Caco-2 (cell line): ENCODE results near the gene LEMD1. TPM values are rescaled to one million over a fixed set of nuclear protein-coding genes. Genes with fewer than 3 reads are reported as not detected.

Source experiments
- BruUV-seq: library from RNA; stranded (reverse); fragments of 400-500 nt; replicated peaks from 2 replicates; lab custom pipeline; 2021; lab: Mats Ljungman, UMichigan
- CTCF ChIA-PET: fragments of 300-600 bp; sonication (Branson Sonifier 250); formaldehyde crosslinking; loops from one replicate; lab custom pipeline; 2022; ENCODE audit warnings: antibody characterized with exemption; lab: Charles Lee
- POLR2A ChIA-PET: fragments of 300-600 bp; sonication (Branson Sonifier 250); formaldehyde crosslinking; loops from one replicate; lab custom pipeline; 2022; ENCODE audit warnings: antibody characterized with exemption; lab: Charles Lee
- DNase-seq, 2 experiments: peaks; one replicate each; pipeline versions ENCODE4 v3.0.0 to v3.0.0-alpha.2; 2020 to 2022
- H3K27me3 ChIP-seq: replicated peaks from 2 replicates; pipeline ENCODE4 v1.6.0; 2011; ENCODE audit warnings: low read length; ENCODE audit not compliant: control insufficient read depth, insufficient read depth
- H3K36me3 ChIP-seq: 2 replicates; pipeline ENCODE4 v1.5.1; 2011; ENCODE audit warnings: low read length; ENCODE audit not compliant: control insufficient read depth, insufficient read depth
- H3K4me1 ChIP-seq: fragments of 250-450 bp; sonication (Bioruptor Pico); 2 replicates; pipeline ENCODE4 v1.5.1; 2020; ENCODE audit warnings: mild to moderate bottlenecking
- H3K4me3 ChIP-seq: 2 replicates; pipeline ENCODE4 v1.5.1; 2011; ENCODE audit warnings: low read depth, mild to moderate bottlenecking, control low read depth, low read length
- H3K9me3 ChIP-seq: fragments of 250-450 bp; sonication (Bioruptor Pico); 2 replicates; pipeline ENCODE4 v1.5.1; 2020; ENCODE audit warnings: mild to moderate bottlenecking, moderate library complexity
- H3K27ac Mint-ChIP-seq: one replicate; pipeline ENCODE4 v1.8.0; 2022; ENCODE audit warnings: mixed read lengths; ENCODE audit not compliant: unreplicated experiment
- H3K27me3 Mint-ChIP-seq: one replicate; pipeline ENCODE4 v1.8.0; 2022; ENCODE audit warnings: mixed read lengths; ENCODE audit not compliant: insufficient read depth, unreplicated experiment
- H3K36me3 Mint-ChIP-seq: one replicate; pipeline ENCODE4 v1.8.0; 2022; ENCODE audit warnings: mild to moderate bottlenecking, mixed read lengths; ENCODE audit not compliant: insufficient read depth, unreplicated experiment
- H3K4me1 Mint-ChIP-seq: one replicate; pipeline ENCODE4 v1.8.0; 2022; ENCODE audit warnings: low read depth, mixed read lengths; ENCODE audit not compliant: unreplicated experiment
- H3K4me3 Mint-ChIP-seq: one replicate; pipeline ENCODE4 v1.8.0; 2022; ENCODE audit warnings: mild to moderate bottlenecking, moderate library complexity, mixed read lengths; ENCODE audit not compliant: unreplicated experiment
- H3K9me3 Mint-ChIP-seq: one replicate; pipeline ENCODE4 v1.8.0; 2022; ENCODE audit warnings: mixed read lengths; ENCODE audit not compliant: unreplicated experiment
- intact Hi-C: fragments of 100-400 bp; cut with micrococcal nuclease; formaldehyde crosslinking; loops from one replicate; pipeline ENCODE4 v1.10.0; 2022; ENCODE audit not compliant: unreplicated experiment
- total RNA-seq: library from RNA; stranded (reverse); gene quantifications from 2 replicates; pipeline ENCODE4 v1.2.3, GENCODE V29; 2022
- TF ChIP-seq, protein P1 (sequence below), 2 experiments: fragments of 200-600 bp in 1 of 2; IDR thresholded peaks; 1 replicate in 1 of 2; 2 replicates in 1 of 2; pipeline versions ENCODE4 v1.5.1 to v1.8.0; 2011 to 2022; ENCODE audit warnings: antibody characterized with exemption in 1 of 2, control low read depth in 1 of 2, inconsistent platforms in 1 of 2, low read depth in 1 of 2, low read length in 1 of 2, mild to moderate bottlenecking in 1 of 2, moderate library complexity in 1 of 2; ENCODE audit not compliant: insufficient read depth in 1 of 2, severe bottlenecking in 1 of 2, unreplicated experiment in 1 of 2

Gene LEMD1
- total RNA-seq, 1 experiment from 2014 or later = not detected

DNA sequence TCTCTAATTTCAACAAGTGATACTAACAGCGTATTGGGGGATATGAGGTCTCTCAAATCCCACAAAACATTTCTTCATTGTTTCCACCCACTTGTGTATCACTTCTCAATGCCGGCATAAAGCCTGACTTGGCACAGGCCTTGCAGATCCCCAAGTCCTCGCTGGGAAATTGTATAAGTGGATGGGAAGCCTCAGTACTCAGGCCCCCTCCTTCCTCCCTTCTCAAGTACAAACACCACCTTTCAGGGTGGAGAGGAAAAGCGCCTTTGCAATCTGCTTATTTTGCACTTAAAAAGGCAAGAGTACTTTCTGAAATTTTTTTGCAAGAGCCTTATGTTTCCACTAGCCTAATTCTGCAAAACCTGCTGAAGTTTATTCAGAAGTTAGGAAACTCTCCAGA is 39.3 kb downstream of the LEMD1 start:
- ChIA-PET POLR2A (interaction anchor here (0.5 kb wide), 1 partner anchor 10 kb away, joined by 5 read pairs; no protein-coding TSS in a partner anchor), CTCF (no interaction called here)
- Histone ChIP-seq H3K4me1 (no peaks in the 10 kb centered on the region), H3K9me3 (no peaks in the 10 kb centered on the region), H3K27me3 (no peaks in the 10 kb centered on the region), H3K36me3 (no peaks in the 10 kb centered on the region), H3K4me3 (no peak overlapping the region)
- intact Hi-C loops = no loop called here
- H3K9me3 Mint-ChIP-seq = no peaks in the 10 kb centered on the region
- DNase-seq = no peak
- H3K27me3 Mint-ChIP-seq = peaks cover 7% of the 10 kb centered on the region
- no peak overlapping the region for H3K27ac Mint-ChIP-seq
- TF ChIP-seq, protein P1, sequence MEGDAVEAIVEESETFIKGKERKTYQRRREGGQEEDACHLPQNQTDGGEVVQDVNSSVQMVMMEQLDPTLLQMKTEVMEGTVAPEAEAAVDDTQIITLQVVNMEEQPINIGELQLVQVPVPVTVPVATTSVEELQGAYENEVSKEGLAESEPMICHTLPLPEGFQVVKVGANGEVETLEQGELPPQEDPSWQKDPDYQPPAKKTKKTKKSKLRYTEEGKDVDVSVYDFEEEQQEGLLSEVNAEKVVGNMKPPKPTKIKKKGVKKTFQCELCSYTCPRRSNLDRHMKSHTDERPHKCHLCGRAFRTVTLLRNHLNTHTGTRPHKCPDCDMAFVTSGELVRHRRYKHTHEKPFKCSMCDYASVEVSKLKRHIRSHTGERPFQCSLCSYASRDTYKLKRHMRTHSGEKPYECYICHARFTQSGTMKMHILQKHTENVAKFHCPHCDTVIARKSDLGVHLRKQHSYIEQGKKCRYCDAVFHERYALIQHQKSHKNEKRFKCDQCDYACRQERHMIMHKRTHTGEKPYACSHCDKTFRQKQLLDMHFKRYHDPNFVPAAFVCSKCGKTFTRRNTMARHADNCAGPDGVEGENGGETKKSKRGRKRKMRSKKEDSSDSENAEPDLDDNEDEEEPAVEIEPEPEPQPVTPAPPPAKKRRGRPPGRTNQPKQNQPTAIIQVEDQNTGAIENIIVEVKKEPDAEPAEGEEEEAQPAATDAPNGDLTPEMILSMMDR (IDR thresholded peaks at IDR 0.05; ENCODE audit: insufficient read depth in 1 of 2, low read depth in 1 of 2, low read length in 1 of 2, severe bottlenecking in 1 of 2, unreplicated experiment in 1 of 2) = no peak
- BruUV-seq = no TSS peak
- no peaks in the 10 kb centered on the region for H3K4me1 Mint-ChIP-seq
- H3K4me3 Mint-ChIP-seq = no peak overlapping the region
- no peaks in the 10 kb centered on the region for H3K36me3 Mint-ChIP-seq

DNA sequence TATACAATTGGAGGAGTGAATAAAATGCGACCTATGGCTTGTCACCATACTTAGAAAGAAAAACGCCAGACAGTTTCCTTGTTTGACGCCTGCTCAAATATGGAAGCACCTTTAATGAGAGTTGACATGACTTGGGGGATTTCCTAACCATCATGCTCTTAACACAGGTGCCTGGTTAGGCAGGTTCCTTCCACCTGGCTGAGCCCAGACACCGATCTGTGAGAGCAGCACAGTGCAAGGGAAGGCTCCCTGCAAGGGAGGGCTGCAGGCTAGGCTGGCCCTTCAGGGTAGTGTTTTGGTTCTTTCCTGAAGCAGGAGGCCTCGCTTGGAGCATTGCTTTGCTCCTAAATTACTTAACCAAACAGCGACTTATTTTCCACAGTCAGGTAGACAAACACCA is 40.6 kb downstream of the LEMD1 start:
- POLR2A ChIA-PET = no interaction called here
- TF ChIP-seq, protein P1 (IDR thresholded peaks at IDR 0.05; ENCODE audit: insufficient read depth in 1 of 2, low read depth in 1 of 2, low read length in 1 of 2, severe bottlenecking in 1 of 2, unreplicated experiment in 1 of 2) = no peak

DNA sequence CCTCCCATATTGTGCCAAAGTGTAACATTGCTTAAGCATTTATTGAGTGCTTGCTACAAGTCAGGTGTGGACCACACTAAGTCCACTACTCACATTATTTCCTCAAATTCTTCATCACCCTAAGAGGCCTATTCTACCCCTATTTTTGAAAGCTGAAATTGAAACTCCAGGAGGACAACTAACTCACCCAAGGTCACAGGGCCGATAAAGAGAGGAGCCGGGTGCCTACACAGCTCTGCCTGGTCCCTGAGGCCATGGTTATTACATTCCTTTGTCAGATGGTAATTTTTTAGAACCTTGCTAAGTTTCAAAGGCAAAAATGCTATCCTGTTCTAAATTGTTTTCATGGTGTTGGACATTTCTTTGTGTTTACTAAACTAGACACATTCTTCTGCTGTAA is 41.0 kb downstream of the LEMD1 start:
- ChIA-PET POLR2A (no interaction called here), CTCF (interaction anchor here (0.9 kb wide), 1 partner anchor 76 kb away, joined by 3 read pairs; no protein-coding TSS in a partner anchor)
- intact Hi-C loops = no loop called here

More for the DNA sequence above, 40.6 kb downstream of the LEMD1 start:
- Mint-ChIP-seq H3K4me1 (peaks cover 1% of the 10 kb centered on the region), H3K36me3 (no peaks in the 10 kb centered on the region), H3K4me3 (no peak overlapping the region), H3K27ac (no peak overlapping the region), H3K9me3 (no peaks in the 10 kb centered on the region), H3K27me3 (peaks cover 9% of the 10 kb centered on the region)
- intact Hi-C loops = no loop called here
- DNase-seq = no peak
- no TSS peak for BruUV-seq
- H3K36me3 ChIP-seq = no peaks in the 10 kb centered on the region
- 0 out of 2 replicates have a peak, but pooled peaks cover 5% of the 10 kb centered on the region for H3K4me1 ChIP-seq
- CTCF ChIA-PET = interaction anchor here (0.9 kb wide), 1 partner anchor 76 kb away, joined by 3 read pairs; no protein-coding TSS in a partner anchor
- no peaks in the 10 kb centered on the region for H3K27me3 ChIP-seq
- no peak overlapping the region for H3K4me3 ChIP-seq
- no peaks in the 10 kb centered on the region for H3K9me3 ChIP-seq

More for the DNA sequence above, 41.0 kb downstream of the LEMD1 start:
- Mint-ChIP-seq H3K9me3 (no peaks in the 10 kb centered on the region), H3K27me3 (peaks cover 13% of the 10 kb centered on the region), H3K4me3 (no peak overlapping the region), H3K4me1 (peaks cover 4% of the 10 kb centered on the region), H3K27ac (no peak overlapping the region), H3K36me3 (no peaks in the 10 kb centered on the region)
- no peaks in the 10 kb centered on the region for H3K27me3 ChIP-seq
- BruUV-seq = no TSS peak
- no peak for DNase-seq
- H3K4me1 ChIP-seq = 0 out of 2 replicates have a peak, but pooled peaks cover 7% of the 10 kb centered on the region
- H3K36me3 ChIP-seq = no peaks in the 10 kb centered on the region
- TF ChIP-seq, protein P1 (IDR thresholded peaks at IDR 0.05; ENCODE audit: insufficient read depth in 1 of 2, low read depth in 1 of 2, low read length in 1 of 2, severe bottlenecking in 1 of 2, unreplicated experiment in 1 of 2) = no peak
- no peak overlapping the region for H3K4me3 ChIP-seq
- H3K9me3 ChIP-seq = no peaks in the 10 kb centered on the region
